K562 (cell line): ENCODE results near the gene MAPK8IP1. TPM values are rescaled to one million over a fixed set of nuclear protein-coding genes. Genes with fewer than 3 reads are reported as not detected.
A peak's percentile ranks its signal among the peaks of the same experiment; 100 is the strongest.

Experiments
- ATF1 ChIP-seq, 2 experiments: fragments of 450-650 bp in 1 of 2; IDR thresholded peaks; 2 replicates each; pipeline ENCODE4 v1.6.1; 2016; ENCODE audit warnings: missing compliant biosample characterization in 1 of 2, missing genetic modification characterization in 1 of 2
- CBFA2T2 ChIP-seq: fragments of 450-650 bp; conservative IDR thresholded peaks from 2 replicates; pipeline ENCODE4 v1.6.1; 2017; ENCODE audit warnings: mild to moderate bottlenecking
- CBX1 ChIP-seq: sonication (generic); IDR thresholded peaks from 2 replicates; pipeline ENCODE4 v1.6.1; 2016; ENCODE audit warnings: antibody characterized with exemption, low read depth, mild to moderate bottlenecking
- CREB3L1 ChIP-seq: fragments of 450-650 bp; IDR thresholded peaks from 2 replicates; pipeline ENCODE4 v1.6.1; 2014; ENCODE audit warnings: low read depth, mild to moderate bottlenecking, moderate library complexity, borderline replicate concordance
- CXXC5 ChIP-seq: fragments of 250-450 bp; sonication (Bioruptor Pico); IDR thresholded peaks from 2 replicates; pipeline ENCODE4 v1.8.0; 2022; ENCODE audit warnings: inconsistent platforms, mild to moderate bottlenecking, moderate library complexity
- EP300 ChIP-seq: IDR thresholded peaks from 2 replicates; pipeline ENCODE4 v1.6.1; 2012; ENCODE audit warnings: low read length, improper control_type of control experiment
- ESRRB ChIP-seq: fragments of 250-450 bp; sonication (Bioruptor Pico); IDR thresholded peaks from 2 replicates; pipeline ENCODE4 v1.5.0; 2020; ENCODE audit warnings: mild to moderate bottlenecking, moderate library complexity, borderline replicate concordance
- ETV5 ChIP-seq: sonication (generic); formaldehyde crosslinking; IDR thresholded peaks from 2 replicates; pipeline ENCODE4 v1.4.0; 2020; ENCODE audit warnings: low read depth, mild to moderate bottlenecking, missing genetic modification reagents
- GABPB1 ChIP-seq: sonication (generic); formaldehyde crosslinking; IDR thresholded peaks from 2 replicates; pipeline ENCODE4 v1.8.0; 2022; ENCODE audit warnings: mild to moderate bottlenecking, missing genetic modification reagents
- NFE2 ChIP-seq: IDR thresholded peaks from 2 replicates; pipeline ENCODE4 v1.6.1; 2014; ENCODE audit warnings: antibody characterized with exemption, low read depth
- NFXL1 ChIP-seq: fragments of 450-650 bp; formaldehyde crosslinking; IDR thresholded peaks from 2 replicates; pipeline ENCODE4 v1.4.0; 2021; ENCODE audit warnings: mild to moderate bottlenecking
- PRMT5 ChIP-seq: sonication (generic); formaldehyde crosslinking; IDR thresholded peaks from 2 replicates; pipeline ENCODE4 v1.5.0; 2020; ENCODE audit warnings: missing genetic modification reagents
- PTRF ChIP-seq: fragments of 450-650 bp; IDR thresholded peaks from 2 replicates; pipeline ENCODE4 v1.6.1; 2016; ENCODE audit warnings: mild to moderate bottlenecking, missing genetic modification characterization, missing compliant biosample characterization
- RCOR1 ChIP-seq, 2 experiments: IDR thresholded peaks; 2 replicates each; pipeline ENCODE4 v1.6.1; 2012; ENCODE audit warnings: low read depth in 2 of 2, low read length in 2 of 2, borderline replicate concordance in 1 of 2, improper control_type of control experiment in 1 of 2
- RNF219 ChIP-seq: fragments of 250-450 bp; sonication (Bioruptor Pico); IDR thresholded peaks from 2 replicates; pipeline ENCODE4 v1.5.0; 2022; ENCODE audit warnings: mild to moderate bottlenecking
- SMARCA4 ChIP-seq: fragments of 450-650 bp; IDR thresholded peaks from 2 replicates; pipeline ENCODE4 v1.6.1; 2016
- YY1 ChIP-seq, 3 experiments: IDR thresholded peaks; 2 replicates each; pipeline ENCODE4 v1.6.1; 2011; ENCODE audit warnings: low read length in 2 of 3, mild to moderate bottlenecking in 2 of 3, moderate library complexity in 2 of 3, borderline replicate concordance in 1 of 3, control low read depth in 1 of 3, low read depth in 1 of 3; ENCODE audit not compliant: insufficient read depth in 3 of 3, insufficient replicate concordance in 2 of 3, control insufficient read depth in 1 of 3, insufficient read length in 1 of 3; ENCODE audit errors: extremely low read depth in 1 of 3
- ZBTB2 ChIP-seq: fragments of 450-650 bp; IDR thresholded peaks from 2 replicates; pipeline ENCODE4 v1.6.1; 2016; ENCODE audit warnings: antibody characterized with exemption
- ZNF263 ChIP-seq: sonication (generic); formaldehyde crosslinking; IDR thresholded peaks from 2 replicates; pipeline ENCODE4 v1.8.0; 2022; ENCODE audit warnings: mild to moderate bottlenecking, missing genetic modification reagents, borderline replicate concordance
- ZNF436 ChIP-seq: fragments of 250-450, 450-650 bp; sonication (Bioruptor Pico); formaldehyde crosslinking; IDR thresholded peaks from 2 replicates; pipeline ENCODE4 v1.7.0; 2020; ENCODE audit warnings: mild to moderate bottlenecking
- ZNF551 ChIP-seq: fragments of 250-450 bp; sonication (Bioruptor Pico); IDR thresholded peaks from 2 replicates; pipeline ENCODE4 v1.5.0; 2021; ENCODE audit warnings: mild to moderate bottlenecking, moderate library complexity
- ZNF696 ChIP-seq: fragments of 250-450 bp; sonication (Bioruptor Pico); conservative IDR thresholded peaks from 2 replicates; pipeline ENCODE4 v1.4.0; 2020; ENCODE audit warnings: mild to moderate bottlenecking, moderate library complexity
- ZSCAN29 ChIP-seq: fragments of 450-650 bp; IDR thresholded peaks from 2 replicates; pipeline ENCODE4 v1.6.1; 2017
- polyA plus RNA-seq, 8 experiments: library from polyadenylated mRNA; depleted of rRNA in 4 of 8; stranded (reverse) in 5 of 8; unstranded in 3 of 8; fragments of >200 nt; fragmentation: Nextera tagmentation in 2 of 8; fragmentation: Illumina TruSeq in 1 of 8; extraction: Ambion mirVana in 2 of 8; extraction: Trizol in 1 of 8; gene quantifications; 2 replicates each; pipeline versions ENCODE4 v1.2.1 to v1.2.3, GENCODE V29; 2011 to 2014; ENCODE audit warnings: inconsistent platforms in 1 of 8, missing spikeins in 1 of 8
- total RNA-seq, 7 experiments: library from RNA; depleted of rRNA in 6 of 7; stranded (reverse); fragments of >200 nt in 6 of 7; fragmentation: Illumina TruSeq in 2 of 7; extraction: Trizol in 2 of 7; gene quantifications; 2 replicates each; pipeline versions ENCODE4 v1.2.1 to v1.2.3, GENCODE V29; 2011 to 2021; ENCODE audit warnings: low replicate concordance in 1 of 7

Gene MAPK8IP1
- total and polyA plus RNA-seq, 9 of the 15 experiments (the other 6 are each of a cell fraction or from before 2014, with no cell fraction given) = 0.13 to 6.9 (median 2.5) TPM

- TF ChIP-seq EP300 (peak; percentile 77), RNF219 (CRISPR knock-in tag) (no peak), CBX1 (no peak), RCOR1 (IDR thresholded peaks at IDR 0.05; ENCODE audit: borderline replicate concordance in 1 of 2, low read depth in 2 of 2, low read length in 2 of 2) (peak in 1 of 2 experiments; percentile 94; a peak in 3 of 4 replicates), CREB3L1 (no peak), ETV5 (peak; percentile 92), ZSCAN29 (no peak), CBFA2T2 (peak; percentile 64), ZBTB2 (no peak), NFXL1 (CRISPR knock-in tag) (no peak), ATF1 (CRISPR knock-in tag; IDR thresholded peaks at IDR 0.05) (no peak), ATF1 (tag; IDR thresholded peaks at IDR 0.05) (0 out of 2 replicates have a peak, but pooled peaks have one; percentile 31), ZNF696 (CRISPR knock-in tag) (no peak), ZNF263 (CRISPR knock-in tag) (no peak), ESRRB (CRISPR knock-in tag) (no peak), GABPB1 (CRISPR knock-in tag) (0 out of 2 replicates have a peak, but pooled peaks have one; percentile 16), CXXC5 (CRISPR knock-in tag) (peak; percentile 30; the same call in 1 of the 2 replicates), ZNF436 (CRISPR knock-in tag) (no peak), ZNF551 (CRISPR knock-in tag) (no peak), YY1 (IDR thresholded peaks at IDR 0.05; ENCODE audit: borderline replicate concordance in 1 of 3, control insufficient read depth in 1 of 3, extremely low read depth in 1 of 3, insufficient read depth in 3 of 3, insufficient read length in 1 of 3, insufficient replicate concordance in 2 of 3, low read depth in 1 of 3, low read length in 2 of 3) (peak in 1 of 3 experiments; percentile 6), SMARCA4 (peak; percentile 97), PRMT5 (no peak), PTRF (tag) (no peak), NFE2 (peak; percentile 22; the same call in 1 of the 2 replicates)
Measured at GRCh38 chr11:45879803-45880686, 5.4 kb upstream of the MAPK8IP1 start (continued).
